NCI-H2227 (cell line): Measurements from ENCODE around the gene RNU7-1.
"Not testable (repeated sequence)": the region's sequence is repeated elsewhere in the genome, so short reads cannot be mapped to it uniquely, and the experiment has no call there.

Experiments
- DNase-seq: peaks from one replicate; lab custom pipeline; 2025; ENCODE audit not compliant: unreplicated experiment; lab: John Stamatoyannopoulos, UW

RNU7-1 gene

DNA sequence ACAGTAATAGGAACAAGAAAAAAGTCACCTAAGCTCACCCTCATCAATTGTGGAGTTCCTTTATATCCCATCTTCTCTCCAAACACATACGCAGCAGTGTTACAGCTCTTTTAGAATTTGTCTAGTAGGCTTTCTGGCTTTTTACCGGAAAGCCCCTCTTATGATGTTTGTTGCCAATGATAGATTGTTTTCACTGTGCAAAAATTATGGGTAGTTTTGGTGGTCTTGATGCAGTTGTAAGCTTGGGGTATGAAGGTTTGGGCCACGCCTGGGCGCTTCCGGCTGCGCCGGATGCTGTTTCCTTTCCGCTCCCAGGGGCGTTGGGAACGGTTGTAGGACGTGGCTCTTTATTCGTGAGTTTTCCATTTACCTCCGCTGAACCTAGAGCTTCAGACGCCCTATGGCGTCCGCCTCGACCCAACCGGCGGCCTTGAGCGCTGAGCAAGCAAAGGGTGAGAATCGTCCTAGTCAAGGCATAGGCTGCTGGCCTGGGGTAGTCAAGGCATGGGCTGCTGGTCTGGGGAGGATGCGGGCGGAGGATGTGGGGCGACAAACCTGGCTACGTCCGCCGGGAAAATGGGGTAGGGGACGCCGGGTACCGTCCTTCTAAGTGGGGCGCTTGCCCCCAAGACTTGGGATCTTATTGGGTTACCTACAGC lies at the start of gene RNU7-1, which contains the start of gene C12orf57:
Gene RNU7-1, plus strand, starts transcription at position 95 of the 659 bp plus-strand sequence.
Gene C12orf57, plus strand, starts transcription at position 301 of the 659 bp plus-strand sequence. Its CDS starts 100 bp downstream, at position 401.
- peak; percentile 82 for DNase-seq

DNA sequence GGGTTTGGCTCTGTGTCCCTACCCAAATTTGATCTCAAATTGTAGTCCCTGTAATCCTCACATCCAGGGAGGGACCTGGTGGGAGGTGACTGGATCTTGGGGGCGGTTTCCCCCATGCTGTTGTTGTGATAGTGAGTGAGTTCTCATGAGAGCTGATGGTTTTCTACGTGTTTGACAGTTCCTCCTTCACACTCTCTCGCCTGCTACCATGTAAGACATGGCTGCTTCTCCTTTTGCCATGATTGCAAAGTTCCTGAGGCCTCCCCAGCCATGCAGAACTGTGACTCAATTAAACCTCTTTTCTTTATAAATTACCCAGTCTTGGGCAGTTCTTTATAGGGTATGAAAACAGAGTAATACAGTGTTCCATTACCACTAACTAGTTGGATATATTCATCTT lies 49.3 kb upstream of the RNU7-1 start:
- DNase-seq, result no peak

DNA sequence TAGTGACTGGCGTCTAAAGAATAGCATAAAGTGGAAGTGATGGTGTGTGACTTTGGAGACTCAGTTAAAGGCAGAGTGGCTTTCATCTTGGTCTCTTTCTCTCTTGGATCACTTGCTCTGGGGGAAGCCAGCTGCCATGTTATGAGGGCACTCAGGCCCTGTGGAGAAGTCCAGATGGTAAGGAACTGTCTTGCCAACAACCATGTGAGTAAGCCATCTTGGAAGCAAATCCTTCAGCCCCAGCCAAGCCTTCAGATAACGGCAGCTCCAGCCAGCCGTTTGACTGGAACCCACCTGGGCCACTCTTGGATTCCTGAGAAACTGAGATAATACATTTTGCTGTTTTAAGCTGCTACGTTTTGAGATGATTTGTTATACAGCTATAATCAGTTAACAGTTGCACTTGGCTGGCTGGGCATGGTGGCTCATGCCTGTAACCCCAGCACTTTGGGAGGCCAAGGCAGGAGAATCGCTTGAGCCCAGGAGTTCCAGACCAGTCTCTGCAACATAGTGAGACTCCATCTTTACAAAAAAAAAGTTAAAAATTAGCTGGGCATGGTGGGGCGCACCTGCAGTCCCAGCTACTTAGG lies 46.7 kb upstream of the RNU7-1 start:
- DNase-seq, result no peak

DNA sequence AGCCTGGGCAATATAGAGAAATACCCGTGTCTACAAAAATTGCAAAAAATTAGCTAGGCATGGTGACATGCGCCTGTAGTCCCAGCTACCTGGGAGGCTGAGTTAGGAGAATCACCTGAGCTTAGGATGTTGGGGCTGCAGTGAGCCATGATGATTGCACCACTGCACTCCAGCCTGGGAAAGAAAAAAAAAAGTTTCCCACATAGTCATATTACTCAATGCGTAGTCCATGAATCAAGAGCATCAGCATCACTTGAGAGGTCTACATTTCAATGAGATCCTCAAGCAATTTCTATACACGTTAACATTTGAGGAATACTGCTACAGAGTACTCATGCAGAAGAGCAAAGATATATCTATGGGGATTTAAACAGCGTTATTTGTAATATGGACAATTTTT lies 44.2 kb upstream of the RNU7-1 start:
- no peak for DNase-seq

DNA sequence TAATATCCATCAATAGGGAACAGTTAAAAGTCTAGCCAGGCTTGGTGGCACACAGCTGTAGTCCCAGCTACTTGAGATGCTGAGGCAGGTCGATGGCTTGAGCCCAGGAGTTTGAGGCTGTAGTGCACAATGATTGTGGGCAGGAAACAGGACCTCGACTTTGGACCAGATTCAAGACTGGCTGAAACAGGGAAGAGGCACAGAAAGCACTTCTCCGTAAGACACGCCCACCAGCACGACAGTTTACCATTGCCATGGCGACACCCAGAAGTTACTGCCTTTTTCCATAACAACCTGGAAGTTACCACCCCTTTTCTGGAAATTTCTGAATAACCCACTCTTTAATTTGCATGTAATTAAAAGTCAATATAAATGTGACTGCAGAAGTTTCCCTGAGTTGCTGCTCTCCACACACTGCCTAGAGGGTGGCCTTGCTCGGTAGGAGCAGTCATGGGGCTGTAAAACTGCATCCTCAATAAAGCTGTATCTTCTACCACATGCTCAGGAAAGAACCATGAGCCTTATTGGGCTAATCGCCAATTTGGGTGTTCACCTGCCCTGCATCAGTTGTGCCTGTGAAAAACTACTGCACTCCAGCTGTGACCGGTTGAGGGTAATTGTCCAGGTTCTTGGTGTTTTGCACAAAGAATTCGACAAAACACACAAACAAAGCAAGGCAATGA lies 43.6 kb upstream of the RNU7-1 start:
- DNase-seq, result no peak

DNA sequence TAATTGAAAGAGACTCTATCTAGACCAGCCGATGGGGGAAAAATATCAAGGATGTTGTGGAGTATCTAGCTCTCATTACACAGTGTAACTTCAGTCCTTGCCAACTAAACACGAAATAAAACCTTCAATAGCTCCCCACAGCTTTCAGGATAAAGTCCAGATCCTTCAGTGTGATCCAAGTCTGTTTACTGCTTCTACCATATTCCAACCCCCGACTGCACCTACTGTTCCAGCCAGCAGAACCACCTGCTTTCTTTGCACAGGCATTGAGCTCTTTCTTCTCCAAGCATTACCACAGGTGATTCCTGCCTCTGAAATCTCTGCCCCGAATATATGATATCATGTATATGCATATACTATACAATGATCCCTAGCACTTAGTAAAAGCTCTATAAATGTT lies 41.2 kb upstream of the RNU7-1 start:
- no peak for DNase-seq

DNA sequence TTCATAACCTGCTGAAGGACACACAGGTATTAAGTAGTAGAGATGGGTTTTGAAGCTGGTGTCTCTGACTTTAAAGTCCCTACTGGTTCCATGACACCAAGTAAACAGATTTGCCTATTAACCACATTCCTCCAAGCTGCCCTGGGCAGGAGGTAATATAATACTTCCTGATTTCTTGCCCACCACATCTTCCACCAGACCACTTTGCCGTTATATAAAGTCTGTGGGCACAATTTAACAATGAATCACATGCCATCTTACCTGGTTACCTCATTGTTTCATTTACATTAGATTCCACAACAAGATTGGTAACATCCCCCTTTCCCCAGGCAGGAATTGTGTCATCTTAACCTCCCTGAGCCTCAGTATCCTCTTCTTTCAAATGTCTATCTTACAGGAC lies 39.9 kb upstream of the RNU7-1 start:
- DNase-seq, result no peak

DNA sequence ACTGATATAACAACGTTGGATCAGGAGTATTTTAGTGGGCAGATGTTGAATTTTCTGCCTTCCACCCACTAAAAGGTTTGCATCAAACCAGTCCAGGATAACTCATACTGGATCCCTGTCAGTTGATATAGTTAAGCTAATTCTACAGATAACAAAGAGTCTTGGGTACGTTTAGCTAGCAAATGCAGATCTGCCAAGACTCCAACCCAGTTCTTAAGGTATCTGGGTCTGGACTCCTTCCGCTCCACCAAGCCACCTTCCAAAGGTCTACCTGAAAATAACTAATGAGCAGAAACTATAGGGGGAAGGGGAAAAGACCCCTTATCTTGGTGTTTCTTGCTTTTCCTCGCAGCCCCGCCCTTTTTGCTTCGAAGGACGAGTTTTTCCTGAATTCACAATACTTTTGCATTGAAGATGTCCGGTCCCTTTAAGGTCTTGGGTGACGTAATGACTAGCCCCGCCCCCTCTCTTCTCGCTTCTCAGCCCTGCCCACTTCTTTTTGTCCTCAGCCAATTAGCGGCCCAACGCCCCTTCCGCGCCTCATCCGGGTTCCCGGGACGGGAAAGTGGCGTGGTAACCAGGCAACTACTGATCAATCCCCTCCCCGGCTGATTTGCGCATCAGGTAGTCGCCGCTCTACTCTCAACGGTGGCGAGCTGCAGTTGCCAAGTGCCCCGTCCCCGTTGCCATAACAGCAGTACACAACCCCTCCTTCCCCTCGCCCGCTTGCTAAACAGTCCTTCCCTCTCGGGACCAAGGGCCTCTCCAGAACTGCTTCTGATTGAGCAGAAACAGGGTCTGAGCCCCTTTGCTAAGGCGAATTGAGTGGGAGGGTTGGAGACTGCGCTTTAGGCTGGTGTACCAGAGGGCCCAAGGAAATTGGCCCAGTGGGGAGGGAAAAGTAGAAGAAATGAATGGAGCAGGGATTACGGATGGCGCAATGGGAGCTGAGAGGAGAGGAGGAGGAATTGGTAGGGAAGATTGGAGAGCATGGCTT lies 39.0 kb upstream of the RNU7-1 start, which contains the start of gene LRRC23:
Gene LRRC23, plus strand, starts transcription at position 543 of the 997 bp plus-strand sequence. CDS start 812 bp downstream, outside the sequence.
- DNase-seq, result peak; percentile 96

DNA sequence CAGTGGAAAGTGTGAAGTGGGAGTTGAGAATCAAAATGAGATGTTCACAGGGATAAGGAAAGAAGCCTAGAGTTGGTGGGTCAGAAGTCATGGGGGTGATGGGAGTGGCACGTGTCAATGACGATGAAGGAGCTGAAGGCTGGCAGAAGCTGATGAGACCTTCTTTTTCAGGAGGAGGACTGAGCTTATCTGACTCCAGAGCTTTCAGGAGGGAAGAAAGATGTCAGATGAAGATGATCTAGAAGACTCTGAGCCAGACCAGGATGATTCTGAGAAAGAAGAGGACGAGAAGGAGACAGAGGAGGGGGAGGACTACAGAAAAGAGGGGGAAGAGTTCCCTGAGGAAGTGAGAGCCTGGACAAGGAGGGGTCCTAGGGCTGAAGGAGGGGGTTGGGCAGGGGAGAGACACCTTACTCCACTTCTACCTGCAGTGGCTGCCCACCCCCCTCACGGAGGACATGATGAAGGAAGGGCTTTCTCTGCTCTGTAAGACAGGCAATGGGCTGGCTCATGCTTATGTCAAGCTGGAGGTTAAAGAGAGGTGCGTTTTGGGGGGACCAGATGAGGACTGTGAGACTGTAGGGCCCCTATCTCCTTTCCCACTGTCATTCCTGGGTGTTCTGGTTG lies 38.1 kb upstream of the RNU7-1 start:
- no peak for DNase-seq

DNA sequence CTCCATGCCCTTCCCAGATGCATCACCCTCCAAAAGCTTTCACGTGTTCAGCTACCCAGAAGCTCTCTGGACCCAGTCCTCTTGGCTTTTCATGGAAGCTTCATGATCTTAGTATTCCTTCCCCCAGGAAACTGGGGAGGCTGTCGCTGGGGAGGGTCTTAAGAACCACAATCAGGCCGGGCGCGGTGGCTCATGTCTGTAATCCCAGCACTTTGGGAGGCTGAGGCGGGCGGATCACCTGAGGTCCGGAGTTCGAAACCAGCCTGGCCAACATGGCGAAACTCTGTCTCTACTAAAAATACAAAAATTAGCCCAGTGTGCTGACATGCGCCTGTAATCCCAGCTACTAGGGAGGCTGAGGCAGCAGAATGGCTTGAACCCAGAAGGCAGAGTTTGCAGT lies 35.5 kb upstream of the RNU7-1 start:
- not testable (repeated sequence) for DNase-seq

DNA sequence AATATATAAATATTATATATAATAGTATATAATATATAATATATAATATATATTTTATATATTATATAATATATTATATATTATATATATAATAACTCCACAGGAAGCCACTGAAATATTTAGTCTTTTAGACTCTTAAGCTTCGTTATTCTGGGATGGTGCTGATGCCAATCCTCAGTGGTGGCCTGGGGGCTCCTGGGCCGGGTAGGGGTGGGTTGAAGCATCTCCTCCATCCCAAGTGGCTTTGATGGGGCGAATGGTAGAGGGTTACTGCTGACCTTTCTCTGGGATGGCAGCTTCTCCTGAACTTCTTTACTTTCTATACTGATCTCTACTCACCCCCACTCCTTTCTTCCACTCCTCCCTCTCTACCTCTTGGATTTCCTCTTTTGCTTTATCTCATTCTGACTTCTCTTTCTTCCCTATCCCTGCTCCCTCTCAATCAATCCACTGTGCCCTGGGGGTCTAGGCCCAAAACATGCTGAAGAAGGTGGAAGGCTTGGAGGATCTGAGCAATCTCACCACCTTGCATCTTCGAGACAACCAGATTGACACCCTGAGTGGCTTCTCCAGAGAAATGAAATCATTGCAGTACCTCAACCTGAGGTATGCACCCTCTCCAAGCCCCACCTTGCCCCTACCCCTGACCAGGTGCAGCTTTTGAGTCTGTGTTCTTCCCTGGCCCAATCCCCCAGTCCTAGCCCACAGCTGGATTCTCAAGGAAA lies 34.0 kb upstream of the RNU7-1 start:
- DNase-seq, result no peak

DNA sequence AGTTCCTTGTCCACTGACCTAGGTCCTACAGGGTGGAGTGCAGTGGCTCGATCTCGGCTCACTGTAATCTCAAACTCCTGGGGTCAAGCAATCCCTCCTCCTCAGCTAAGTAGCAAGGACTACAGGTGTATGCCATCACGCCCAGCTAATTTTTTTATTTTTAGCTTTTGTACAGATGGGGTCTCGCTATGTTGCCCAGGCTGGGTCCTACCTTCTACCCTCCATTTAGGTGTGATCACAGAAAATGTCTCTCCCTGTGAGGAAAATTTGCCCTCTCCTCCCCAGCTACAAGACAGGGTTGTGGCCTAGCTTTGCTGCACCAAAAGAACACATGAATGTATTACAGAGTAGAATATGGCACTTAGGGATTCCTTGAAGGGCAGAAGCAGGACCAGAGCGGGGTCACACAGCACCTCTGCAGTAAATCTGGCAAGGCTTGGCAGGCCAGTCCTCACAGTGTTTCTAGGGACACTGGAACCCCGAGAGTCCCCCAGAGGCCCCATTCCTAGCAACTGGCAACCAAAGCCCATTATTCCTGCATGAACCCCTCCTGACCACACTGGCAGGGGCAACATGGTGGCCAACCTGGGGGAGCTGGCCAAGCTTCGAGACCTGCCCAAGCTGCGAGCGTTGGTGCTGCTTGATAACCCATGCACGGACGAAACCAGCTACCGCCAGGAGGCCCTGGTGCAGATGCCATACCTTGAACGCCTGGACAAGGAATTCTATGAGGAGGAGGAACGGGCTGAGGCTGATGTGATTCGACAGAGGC lies 31.3 kb upstream of the RNU7-1 start:
- DNase-seq, result no peak

DNA sequence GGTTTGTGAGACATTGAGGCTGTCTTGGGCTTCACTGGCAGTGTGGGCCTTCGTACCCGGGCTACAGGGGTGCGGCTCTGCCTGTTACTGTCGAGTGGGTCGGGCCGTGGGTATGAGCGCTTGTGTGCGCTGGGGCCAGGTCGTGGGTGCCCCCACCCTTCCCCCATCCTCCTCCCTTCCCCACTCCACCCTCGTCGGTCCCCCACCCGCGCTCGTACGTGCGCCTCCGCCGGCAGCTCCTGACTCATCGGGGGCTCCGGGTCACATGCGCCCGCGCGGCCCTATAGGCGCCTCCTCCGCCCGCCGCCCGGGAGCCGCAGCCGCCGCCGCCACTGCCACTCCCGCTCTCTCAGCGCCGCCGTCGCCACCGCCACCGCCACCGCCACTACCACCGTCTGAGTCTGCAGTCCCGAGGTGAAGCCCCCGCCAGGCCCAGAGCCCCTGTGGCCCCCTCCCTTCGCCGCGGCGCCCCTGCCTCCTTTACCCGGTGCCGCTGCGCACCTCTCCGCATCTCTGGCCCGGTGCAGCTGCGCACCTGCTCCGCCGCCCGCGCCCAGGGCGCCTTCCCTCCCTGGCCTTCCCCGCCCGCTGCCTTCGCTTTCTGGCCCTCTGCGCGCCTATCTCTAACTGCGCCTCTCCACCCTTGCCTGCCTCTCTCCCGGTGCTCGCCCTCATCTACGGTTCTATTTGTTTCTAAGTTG lies 29.2 kb upstream of the RNU7-1 start, which contains the start of gene ENO2:
Gene ENO2, plus strand, starts transcription at position 335 of the 701 bp plus-strand sequence. CDS start 1,253 bp downstream, outside the sequence.
- DNase-seq, result peak; percentile 78

DNA sequence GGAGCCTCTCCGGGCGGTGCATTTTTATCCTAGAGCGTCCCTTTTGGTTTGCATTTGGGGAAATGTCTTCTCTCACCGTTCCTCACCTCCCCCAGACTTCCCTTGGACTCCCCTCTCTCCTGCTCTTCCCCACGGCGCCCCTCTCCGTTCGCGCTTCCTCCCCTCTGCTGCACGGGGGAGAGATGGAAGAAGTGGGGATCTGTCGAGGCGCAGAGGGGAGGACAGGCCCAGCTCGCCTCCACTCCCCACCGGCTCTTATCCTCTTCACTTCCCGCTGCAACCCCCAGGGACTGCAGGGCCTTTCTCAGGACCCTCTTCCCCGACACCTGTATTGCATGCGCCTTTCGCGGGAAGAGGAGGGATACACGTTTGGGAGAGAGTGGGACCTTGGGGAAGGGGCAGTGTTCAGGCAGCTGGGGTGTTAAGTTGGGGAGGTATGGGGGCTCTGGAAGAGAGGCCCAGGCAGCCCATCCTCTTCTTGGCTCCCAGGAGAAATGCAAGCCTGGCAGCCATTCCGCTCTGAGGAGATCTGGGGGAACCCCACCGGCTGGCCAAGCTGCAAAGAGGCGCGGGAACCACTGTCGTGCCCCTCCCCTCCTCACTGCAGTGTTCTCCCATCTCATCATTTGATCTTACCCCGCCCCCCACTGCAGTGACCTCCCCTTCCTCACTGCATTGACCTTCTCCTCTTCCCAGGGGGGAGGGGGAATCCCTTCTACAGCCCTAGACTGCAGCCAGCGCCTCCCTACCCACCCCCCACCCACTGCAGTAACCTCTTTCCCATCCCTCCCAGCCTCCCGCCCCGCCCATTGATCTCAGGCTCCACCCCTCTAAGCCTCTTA lies 28.4 kb upstream of the RNU7-1 start:
- DNase-seq, result peak; percentile 71

DNA sequence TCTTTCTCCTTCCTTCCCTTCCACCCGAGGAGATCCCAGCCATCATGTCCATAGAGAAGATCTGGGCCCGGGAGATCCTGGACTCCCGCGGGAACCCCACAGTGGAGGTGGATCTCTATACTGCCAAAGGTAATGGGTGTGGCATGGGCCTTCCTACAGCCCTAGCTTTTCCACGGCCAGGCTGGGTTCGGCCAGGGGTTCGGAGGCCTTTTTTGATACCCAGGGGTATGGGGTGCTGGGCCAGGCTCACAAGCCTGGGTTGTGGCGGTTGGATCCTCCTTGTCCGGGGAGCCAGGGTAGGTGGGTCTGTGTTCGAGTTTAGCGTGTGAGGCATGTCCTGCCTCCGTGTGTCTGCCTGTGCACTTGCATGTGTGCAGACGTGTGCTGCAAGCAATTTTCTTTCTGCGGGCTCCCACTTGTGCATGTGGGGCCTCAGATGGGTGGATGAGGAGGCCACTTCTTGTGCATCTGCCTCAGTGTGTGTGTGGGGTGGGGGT lies 27.8 kb upstream of the RNU7-1 start:
- no peak for DNase-seq

DNA sequence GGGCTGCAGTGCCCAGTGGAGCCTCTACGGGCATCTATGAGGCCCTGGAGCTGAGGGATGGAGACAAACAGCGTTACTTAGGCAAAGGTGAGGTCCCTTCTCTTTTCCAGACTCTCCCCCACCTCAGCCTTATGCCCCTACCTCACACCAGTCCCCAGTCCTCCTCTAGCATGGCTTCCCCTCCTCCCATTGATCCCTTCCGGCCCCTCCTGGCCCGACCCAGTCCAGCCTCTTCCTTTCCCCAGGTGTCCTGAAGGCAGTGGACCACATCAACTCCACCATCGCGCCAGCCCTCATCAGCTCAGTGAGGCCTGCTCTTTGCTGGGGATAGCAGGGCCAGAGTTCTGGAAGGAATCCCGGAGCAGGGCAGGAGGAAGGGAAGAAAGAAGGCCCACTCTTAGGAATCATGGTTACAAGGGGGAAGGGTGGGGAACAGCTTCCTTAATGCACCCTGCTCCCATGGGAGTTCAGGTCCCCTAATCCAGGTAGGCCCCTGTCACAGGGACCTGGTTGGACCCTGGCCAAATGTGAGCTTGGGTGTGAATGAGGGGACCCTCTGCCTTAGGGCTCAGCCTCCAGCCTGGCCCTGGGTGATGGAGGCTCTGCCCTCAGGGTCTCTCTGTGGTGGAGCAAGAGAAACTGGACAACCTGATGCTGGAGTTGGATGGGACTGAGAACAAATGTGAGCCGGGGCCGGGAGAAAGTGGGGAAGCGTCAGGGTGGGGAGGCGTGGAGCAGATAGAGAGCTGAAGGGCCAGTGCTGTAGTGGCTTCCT lies 27.0 kb upstream of the RNU7-1 start:
- no peak for DNase-seq
